T-helper 2 cell treated with Interferon-gamma antibody and Interleukin-4, amounts not matched to agents 100 ng/mL and 5 ng/mL, for 36 hours (primary cell): ENCODE measurements around the gene KRTAP15-1. TPM values are rescaled to one million over a fixed set of nuclear protein-coding genes. Genes with fewer than 3 reads are reported as not detected.

Source experiments
- intact Hi-C: fragments of 100-400 bp; cut with micrococcal nuclease; formaldehyde crosslinking; loops from one replicate; pipeline ENCODE4 v1.15.1; 2023
- total RNA-seq: library from RNA; stranded (reverse); gene quantifications from 2 replicates; pipeline ENCODE4 v1.2.3, GENCODE V29; 2022

KRTAP15-1 gene
- total RNA-seq: not detected in 2 replicates

GRCh38 chr21:30439975-30440374 lies at the start of gene KRTAP15-1:
Gene KRTAP15-1, plus strand, starts transcription at chr21:30440275. Its CDS starts 53 bp downstream, at chr21:30440328.
- intact Hi-C loops: no loop called here

DNA sequence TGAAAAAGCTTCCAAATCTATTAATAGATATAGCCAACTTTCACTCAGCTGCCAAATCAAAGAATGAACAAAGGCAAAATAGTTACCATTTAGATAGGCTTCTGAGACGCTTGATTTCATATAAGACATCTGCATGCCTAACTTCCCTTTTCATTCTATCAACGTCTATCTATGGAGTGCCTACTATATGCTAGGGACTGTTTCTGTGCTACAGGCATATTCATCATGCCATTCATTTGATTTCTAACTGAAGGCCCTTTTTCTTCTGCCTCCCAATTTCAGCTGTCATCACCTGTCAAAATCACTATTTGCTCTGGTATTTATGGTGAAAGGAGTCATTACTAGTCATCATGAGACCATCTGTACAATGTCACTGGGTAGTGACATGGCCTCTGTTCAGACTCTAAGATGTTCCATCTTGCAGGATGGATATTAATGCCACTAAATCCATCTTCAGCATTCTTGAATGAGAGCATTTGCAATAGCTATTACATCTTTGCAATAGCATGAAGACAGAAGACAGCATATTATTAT lies 48.5 kb upstream of the KRTAP15-1 start:
- intact Hi-C loops: no loop called here

DNA sequence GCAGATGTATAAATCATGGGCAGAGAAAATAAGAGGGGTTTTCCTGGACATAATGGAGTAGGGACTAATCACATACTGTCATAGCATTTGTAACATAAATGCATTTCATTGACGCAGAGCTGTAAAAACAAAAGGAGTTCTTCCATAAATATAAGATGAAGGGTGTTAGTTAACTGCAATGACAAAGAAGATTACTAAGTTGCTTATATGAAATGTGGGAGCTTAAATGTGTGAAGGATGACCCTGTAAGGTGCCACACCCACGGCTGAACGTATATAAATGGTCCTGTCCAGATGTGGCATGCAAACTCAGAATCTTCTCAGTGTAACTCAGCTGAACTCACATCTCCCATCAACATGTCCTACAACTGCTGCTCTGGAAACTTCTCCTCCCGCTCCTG lies 44.3 kb upstream of the KRTAP15-1 start, which contains the start of gene KRTAP13-1:
KRTAP13-1 (plus strand) TSS at position 301 of the 400 bp plus-strand sequence; CDS start at position 357, 56 bp downstream.
- intact Hi-C loops: no loop called here

DNA sequence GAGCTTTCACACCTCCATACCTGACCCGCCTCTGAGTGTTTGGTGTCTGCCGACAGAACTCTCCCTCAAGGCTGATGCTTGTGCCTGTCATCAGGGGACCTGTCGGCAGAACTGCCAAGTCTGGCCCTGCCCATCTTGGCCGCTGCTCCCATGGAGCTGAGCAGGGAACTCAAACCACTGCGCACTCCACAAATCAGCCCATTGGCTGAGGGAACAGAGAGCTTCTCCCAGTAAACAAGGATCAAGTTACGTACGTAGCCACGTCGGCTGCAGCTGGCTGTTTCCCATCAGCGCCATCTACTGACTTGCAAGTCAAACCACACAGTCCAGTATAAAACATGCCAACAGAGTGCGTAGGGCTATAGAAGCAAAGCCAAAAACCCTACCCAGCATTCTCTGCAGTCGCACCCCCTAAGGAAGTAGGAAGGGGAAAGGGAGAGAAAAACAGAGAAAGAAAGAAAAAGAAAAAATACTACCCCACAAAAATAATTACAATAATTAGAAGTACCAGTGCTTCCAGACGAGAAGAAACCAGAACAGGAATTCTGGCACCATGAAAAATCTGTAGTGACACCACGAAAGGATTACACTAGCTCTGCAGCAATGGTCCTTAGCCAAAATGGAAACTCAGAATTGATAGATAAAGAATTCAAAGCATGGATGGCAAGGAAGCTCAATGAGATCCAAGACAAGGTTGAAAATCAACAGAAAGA lies 31.1 kb upstream of the KRTAP15-1 start:
- intact Hi-C loops: no loop called here

GRCh38 chr21:30415993-30416392 lies 24.1 kb upstream of the KRTAP15-1 start:
- intact Hi-C loops: no loop called here

DNA sequence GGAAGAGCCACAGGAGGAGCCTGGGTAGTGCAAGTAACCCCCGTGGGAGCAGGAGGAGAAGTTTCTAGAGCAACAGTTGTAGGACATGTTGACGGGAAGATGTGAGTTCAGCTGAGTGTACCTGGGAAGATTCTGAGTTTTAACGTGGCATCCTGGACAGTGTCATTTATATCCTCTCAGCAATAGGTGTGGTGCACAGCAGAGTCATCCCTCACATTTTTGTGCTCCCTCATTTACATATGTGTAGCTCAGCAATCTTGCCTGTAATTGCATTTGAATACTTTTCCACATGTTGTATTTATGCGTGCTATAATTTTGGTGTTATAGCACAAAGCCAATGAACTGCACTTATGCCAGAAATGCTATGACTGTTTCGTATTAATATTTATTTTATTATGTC lies 14.2 kb upstream of the KRTAP15-1 start, which contains the start of gene KRTAP13-3:
KRTAP13-3 (minus strand) TSS at position 101 of the 400 bp plus-strand sequence; CDS start at position 87, 14 bp downstream.
- intact Hi-C loops: no loop called here

DNA sequence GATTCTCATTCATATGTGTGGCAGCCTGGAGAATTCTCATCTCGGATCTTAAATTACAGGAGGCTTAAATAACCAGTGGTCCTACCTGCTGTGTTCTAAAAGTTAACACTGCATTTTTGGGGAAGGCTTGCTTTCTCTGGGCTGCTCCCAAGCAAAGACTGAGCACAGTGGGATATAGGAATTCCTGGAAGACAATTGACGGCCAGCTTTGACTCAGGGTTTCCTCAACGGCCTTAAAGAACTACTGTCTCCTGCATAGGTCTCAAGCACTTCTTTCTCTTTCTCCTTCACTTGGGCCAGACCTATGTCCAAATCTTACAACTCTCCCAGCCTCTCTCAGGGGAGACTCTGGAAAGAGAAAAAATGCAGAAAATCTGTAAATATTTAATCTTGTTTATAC lies 13.3 kb upstream of the KRTAP15-1 start:
- intact Hi-C loops: no loop called here

GRCh38 chr21:30430170-30430655 lies 9.9 kb upstream of the KRTAP15-1 start, which contains the start of gene KRTAP13-4:
Gene KRTAP13-4, plus strand, starts transcription at chr21:30430220. Its CDS starts 56 bp downstream, at chr21:30430276.
- intact Hi-C loops: no loop called here

- intact Hi-C loops: no loop called here
Observed at GRCh38 chr21:30434033-30434631, 5.9 kb upstream of the KRTAP15-1 start.

GRCh38 chr21:30437010-30437565 lies 3.0 kb upstream of the KRTAP15-1 start:
- intact Hi-C loops: no loop called here

DNA sequence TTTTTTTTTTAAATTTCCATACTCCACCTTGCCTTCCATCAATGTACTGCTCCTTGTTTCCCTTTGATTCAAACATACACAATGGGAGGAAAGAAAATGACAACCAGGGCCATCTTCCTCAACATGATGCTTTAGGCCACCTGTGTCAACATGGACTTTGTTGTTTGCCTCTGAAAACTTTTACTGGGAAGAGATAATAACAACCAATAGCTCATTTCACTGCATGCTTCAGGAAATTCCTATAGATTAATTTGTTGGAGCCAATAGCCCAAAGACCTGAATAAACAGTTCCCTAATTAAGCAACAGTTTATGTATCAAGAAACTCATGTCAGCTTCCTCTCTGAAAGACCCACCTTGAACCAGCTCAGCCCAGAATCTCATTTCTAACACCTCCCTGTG lies 3.2 kb downstream of the KRTAP15-1 start:
- intact Hi-C loops: no loop called here

- intact Hi-C loops: no loop called here
Observed at GRCh38 chr21:30444204-30444603, 4.1 kb downstream of the KRTAP15-1 start.

GRCh38 chr21:30447056-30447455 lies 7.0 kb downstream of the KRTAP15-1 start:
- intact Hi-C loops: no loop called here

DNA sequence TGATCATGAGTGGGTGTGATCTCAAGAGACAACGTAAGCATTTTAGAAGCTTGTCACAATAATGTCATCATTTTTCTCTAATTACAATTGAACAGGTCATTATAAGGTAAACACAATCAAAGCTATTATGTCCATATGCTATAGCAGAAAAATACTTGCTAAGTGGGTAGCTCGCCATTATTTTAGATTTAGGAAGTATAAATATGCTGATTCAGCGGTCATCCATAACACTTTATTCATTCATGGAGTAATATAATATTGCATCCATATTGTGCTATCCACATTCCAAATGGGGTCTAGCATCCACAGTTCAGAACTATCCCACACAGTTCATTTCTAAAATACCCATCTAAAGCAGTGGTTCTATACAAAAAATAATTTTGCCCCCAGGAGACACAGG lies 8.4 kb downstream of the KRTAP15-1 start:
- intact Hi-C loops: no loop called here

DNA sequence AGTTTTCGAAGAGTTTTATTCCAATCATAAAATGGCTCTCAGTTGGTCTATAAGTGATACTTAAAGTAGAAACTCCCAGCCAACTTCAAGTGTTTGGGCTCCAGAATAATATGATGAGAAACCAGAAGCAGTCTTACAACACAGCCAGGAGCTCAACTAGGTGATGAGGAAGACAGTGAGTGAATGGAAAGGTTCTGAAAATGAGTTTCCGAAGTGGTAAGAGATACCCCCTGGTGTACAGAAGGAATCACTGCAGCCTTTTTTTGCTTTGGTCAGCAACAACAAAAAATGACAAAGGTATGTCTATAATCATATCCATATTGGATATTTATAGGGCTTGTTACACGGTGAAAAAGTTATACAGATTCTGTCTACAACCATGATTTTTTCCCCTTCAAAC lies 23.6 kb downstream of the KRTAP15-1 start:
- intact Hi-C loops: no loop called here

DNA sequence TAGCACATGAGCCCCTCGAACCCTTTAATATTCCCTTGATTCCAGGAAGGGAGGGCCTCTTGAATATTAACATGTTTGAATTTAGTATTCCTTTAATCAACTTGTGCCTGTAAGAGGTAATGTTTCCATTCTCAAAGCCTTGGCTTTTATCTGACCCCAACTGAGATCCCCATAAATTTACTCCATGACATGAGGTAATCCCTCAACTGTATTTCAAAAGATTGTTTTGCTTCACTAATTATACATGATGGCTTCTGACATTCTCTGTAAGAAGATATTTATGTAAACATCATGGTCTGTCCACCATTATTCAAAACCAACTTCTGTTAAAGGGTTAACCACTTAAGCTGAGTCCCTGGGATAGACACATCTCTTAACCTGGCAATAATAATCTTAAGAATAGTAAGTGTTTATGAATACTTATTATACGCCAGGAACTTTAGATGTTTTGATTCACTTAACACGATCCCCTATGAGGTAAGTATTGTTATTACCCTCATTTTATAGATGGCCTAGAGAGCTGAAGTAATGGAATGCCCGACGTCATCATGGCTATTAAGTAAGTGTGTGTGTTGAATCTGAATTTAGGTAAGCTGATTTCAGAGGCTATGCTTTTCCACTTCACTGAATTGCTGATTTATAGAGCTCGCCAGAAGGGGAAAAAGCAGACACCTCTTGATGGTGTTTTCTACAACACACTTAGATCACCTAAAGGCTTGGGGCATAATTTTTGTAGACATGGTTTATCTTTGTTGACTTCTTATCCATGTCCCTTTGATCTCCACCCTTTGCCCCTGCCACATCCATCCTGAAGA lies 29.0 kb downstream of the KRTAP15-1 start:
- intact Hi-C loops: no loop called here

- intact Hi-C loops: no loop called here
Observed at GRCh38 chr21:30478004-30478403, 37.9 kb downstream of the KRTAP15-1 start.

DNA sequence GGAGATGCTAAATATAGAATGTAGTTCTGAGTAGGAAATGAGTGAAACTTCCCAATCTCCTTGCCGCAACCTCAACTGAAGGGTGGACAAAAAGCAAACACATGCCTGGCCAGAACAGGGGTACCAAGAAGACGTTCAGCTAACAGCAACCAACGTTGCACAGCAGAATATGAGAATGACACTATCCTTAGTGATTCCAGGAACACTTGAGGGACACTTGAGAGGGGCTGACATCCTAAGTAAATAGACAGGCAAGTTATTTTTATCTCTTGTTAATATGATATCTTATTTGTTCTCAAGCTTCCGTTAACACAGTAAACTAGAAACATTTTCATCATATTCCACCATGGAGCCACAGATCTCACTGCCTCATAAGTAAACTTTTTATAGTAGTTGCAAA lies 39.2 kb downstream of the KRTAP15-1 start:
- intact Hi-C loops: no loop called here

- intact Hi-C loops: no loop called here
Observed at GRCh38 chr21:30480145-30480544, 40.1 kb downstream of the KRTAP15-1 start, which contains the start of gene KRTAP19-1. Gene KRTAP19-1, minus strand, starts transcription at chr21:30480367. Its CDS starts 50 bp downstream, at chr21:30480317.

- intact Hi-C loops: no loop called here
Observed at GRCh38 chr21:30482130-30482529, 42.1 kb downstream of the KRTAP15-1 start.

- intact Hi-C loops: no loop called here
Observed at GRCh38 chr21:30486180-30486579, 46.1 kb downstream of the KRTAP15-1 start.
